GM18505 (cell line): ENCODE results near the gene LAPTM4A.
"Not testable (repeated sequence)": the region's sequence is repeated elsewhere in the genome, so short reads cannot be mapped to it uniquely, and the experiment has no call there.

Experiments used
- ATAC-seq: cut with Tn5 transposase; IDR thresholded peaks from one replicate; pipeline ENCODE4 v1.9.1; 2021; ENCODE audit not compliant: unreplicated experiment
- POLR2A ChIP-seq: IDR thresholded peaks from 4 replicates; pipeline ENCODE4 v1.6.1; 2011; ENCODE audit warnings: borderline replicate concordance; ENCODE audit not compliant: insufficient read depth, insufficient read length; ENCODE audit errors: extremely low read depth

Gene LAPTM4A

DNA sequence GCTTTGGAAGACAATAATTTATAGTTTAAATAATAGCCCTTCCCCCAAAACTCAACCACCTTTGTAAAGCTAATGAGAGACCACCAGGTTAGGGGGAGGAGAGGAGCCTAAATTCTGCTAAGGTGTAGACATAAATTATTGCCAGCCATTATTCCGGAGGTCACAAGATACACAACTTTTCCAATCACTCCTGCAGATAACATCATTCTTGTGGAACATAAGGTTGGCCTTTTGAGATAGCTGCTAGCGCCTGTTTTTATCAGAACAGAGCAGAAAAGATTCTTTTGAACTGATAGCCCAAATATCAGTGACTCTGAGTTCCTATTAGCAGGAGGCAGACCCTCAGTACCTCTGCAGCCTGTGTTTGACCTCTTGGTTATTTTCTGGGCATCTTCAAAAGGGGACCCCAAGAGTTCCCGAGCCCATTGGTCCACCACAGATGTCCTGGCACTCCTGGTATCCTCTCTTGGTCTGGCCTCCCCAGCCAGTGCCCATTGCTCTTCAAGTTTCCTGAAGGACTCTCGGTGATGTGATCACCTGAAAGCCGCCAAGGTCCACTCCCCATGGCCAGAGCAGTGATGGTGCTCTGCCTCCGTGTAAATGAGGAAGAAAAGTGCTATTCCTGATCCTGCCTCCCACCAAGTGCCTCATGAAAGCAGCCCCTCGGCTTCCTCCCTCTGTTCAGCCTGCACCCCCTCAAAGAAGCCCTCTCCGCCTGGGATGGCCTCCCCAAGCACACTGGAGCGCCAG lies 38.5 kb upstream of the LAPTM4A start:
- no peak for ATAC-seq
- TF ChIP-seq POLR2A, result no peak

GRCh38 chr2:20085909-20086308 lies 34.5 kb upstream of the LAPTM4A start:
- ATAC-seq, result not testable (repeated sequence)

- not testable (repeated sequence) for ATAC-seq
Observed at GRCh38 chr2:20082812-20083211, 31.4 kb upstream of the LAPTM4A start.

DNA sequence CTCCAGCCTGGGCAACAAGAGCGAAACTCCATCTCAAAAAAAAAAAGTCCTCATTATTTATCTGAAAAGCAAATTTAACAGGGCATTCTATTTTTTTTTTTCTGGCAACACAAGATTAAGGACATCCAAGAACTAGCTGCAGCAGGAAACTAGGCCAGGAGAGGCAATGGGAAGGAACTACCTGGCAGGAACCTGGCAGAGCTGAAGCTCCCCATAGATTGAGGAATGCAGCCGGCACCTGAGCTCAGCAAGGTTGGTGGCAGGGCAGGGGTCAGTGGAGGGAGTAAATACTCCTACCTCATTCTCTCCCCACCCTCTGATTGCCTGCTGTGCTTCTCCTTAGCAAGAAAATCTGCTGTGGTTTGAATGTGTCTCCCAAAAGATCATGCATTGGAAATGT lies 30.4 kb upstream of the LAPTM4A start:
- ATAC-seq, result no peak
- no peak for TF ChIP-seq POLR2A

- no peak for TF ChIP-seq POLR2A
- no peak for ATAC-seq
Observed at GRCh38 chr2:20080839-20081415, 29.5 kb upstream of the LAPTM4A start.

DNA sequence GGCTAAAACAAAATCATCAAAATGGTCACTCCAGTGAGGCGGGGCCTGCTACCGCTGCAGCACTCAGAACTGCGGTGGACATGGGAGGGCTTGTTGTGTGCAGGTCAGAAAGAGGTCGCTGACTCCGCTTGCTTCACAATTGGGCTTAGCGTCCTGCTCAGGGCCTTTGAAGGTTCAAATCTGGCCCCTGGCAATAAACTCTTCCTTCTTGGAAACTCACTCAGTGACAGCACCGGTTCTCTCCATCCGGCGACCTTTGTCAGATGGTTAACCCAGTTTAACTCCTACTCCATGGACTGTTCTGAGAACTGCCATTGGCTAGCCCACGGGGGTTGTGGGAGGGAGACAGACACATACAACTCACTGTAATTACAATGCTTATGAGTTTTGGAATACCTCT lies 29.0 kb upstream of the LAPTM4A start:
- TF ChIP-seq POLR2A, result no peak
- ATAC-seq, result no peak

- TF ChIP-seq POLR2A, result no peak
- ATAC-seq, result no peak
Observed at GRCh38 chr2:20079546-20080115, 28.2 kb upstream of the LAPTM4A start.

- no peak for TF ChIP-seq POLR2A
- no peak for ATAC-seq
Observed at GRCh38 chr2:20077411-20077940, 26.0 kb upstream of the LAPTM4A start.

DNA sequence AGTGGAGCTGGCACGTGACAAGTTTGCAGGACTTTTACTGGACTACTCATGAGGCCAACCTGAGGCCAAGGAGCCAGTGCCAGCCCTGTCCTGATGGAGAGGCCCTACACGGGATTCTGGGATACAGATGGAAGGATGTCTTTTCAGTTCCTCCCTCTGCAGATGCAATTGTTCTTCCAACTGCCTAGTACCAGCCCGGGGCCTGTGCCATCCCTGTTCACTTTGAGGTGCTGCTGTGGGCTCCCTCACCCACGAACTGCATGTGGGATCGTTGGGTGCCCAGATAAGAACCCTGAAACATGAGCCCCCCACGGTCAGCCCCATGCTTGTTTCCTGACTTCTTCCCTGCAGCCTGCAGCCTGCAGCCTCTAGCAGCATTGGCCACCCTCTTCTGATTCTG lies 25.3 kb upstream of the LAPTM4A start:
- TF ChIP-seq POLR2A, result no peak
- ATAC-seq, result no peak

DNA sequence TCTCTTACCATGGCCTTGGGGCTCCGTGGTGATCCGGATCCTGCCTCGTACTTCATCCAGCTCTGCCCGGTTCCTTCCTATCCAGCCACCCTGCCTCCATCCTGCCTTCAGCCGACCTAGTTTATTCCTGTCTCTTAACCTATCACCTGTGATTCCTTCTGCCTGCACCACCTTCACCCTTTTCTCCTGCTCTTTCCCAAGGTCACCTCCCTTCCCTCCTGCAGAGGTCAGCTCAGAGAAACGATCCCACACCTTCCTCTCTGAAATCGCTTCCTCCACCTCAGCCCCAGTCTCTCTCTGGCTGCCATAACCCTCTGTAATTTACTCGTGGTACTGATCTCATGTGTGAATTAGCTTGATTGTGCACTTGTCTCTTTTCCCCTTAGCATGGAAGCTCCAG lies 23.5 kb upstream of the LAPTM4A start:
- no peak for ATAC-seq
- TF ChIP-seq POLR2A, result no peak

DNA sequence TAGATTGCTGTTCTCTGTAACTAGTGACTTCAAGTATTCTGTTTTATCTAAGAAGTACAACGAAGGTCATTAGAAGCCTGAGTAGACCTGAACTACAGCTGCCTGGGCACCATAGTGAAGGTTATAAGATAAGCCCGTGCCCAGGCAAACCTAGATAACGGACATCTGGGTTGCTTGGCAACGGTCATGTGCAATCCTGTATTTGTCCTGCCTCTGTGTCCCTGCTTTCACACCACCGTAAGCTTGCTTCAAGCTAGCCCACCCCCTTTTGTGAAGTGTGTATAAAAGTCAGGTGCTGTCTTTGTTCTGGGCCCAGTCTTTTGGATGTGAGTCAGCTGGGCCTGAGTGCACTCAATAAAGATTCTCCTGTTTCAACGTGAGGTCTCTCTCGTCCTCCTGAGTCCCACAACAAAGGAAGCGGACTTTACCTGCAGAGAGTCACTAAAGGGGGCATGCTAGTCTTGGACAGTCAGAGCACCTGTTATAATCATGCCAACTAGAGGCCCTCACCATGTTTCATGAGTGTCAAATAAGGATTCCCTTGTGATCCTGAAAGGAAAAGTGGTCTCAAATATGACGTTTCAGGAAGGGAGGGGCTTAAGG lies 22.7 kb upstream of the LAPTM4A start:
- not testable (repeated sequence) for ATAC-seq

GRCh38 chr2:20073460-20073859 lies 22.0 kb upstream of the LAPTM4A start:
- TF ChIP-seq POLR2A, result no peak
- no peak for ATAC-seq

DNA sequence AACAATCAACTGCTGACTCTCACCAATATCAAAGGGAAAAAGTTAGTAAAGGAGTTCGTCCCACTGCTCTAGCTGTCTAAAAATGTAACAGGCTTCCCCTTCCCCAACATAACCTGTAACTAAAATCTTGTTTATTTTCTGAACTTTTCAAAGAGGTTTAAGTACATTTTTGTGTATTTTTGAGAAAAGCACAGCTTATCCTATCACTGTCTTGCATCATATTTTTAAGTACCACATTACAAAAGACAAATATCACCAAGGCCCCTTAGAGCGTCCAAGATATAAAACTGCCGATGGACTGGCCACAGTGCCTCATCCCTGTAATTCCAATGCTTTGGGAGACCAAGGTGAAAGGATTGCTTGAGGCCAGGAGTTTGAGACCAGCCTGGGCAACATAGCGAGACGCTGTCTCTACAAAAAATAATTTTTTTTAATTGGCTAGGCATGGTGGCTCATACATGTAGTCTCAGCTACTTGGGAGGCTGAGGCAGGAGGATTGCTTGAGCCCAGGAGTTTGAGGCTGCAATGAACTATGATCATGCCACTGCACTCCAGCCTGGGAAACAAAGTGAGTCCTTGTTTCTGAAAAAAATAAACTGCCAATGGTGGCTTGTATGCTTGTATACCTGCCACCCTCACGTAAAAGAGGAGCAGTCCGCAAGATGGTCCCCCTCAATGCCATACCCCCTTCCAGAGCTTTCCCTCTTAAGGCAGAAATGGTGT lies 21.2 kb upstream of the LAPTM4A start:
- ATAC-seq, result no peak
- TF ChIP-seq POLR2A, result no peak
